Stimulated activated CD8-positive, alpha-beta memory T cell treated with anti-CD3 and anti-CD28 coated beads, Interleukin-7, amount 100 ng/mL, for 48 hours (primary cell): ENCODE measurements around the gene PRKCG.
"Not testable (repeated sequence)": the region's sequence is repeated elsewhere in the genome, so short reads cannot be mapped to it uniquely, and the experiment has no call there.

ENCODE experiments used
- DNase-seq, 2 donors: peaks; one replicate each; pipeline ENCODE4 v3.0.0-alpha.2; 2020; ENCODE audit warnings: low read depth in 1 of 2; ENCODE audit errors: extremely low read depth in 1 of 2

PRKCG gene

DNA sequence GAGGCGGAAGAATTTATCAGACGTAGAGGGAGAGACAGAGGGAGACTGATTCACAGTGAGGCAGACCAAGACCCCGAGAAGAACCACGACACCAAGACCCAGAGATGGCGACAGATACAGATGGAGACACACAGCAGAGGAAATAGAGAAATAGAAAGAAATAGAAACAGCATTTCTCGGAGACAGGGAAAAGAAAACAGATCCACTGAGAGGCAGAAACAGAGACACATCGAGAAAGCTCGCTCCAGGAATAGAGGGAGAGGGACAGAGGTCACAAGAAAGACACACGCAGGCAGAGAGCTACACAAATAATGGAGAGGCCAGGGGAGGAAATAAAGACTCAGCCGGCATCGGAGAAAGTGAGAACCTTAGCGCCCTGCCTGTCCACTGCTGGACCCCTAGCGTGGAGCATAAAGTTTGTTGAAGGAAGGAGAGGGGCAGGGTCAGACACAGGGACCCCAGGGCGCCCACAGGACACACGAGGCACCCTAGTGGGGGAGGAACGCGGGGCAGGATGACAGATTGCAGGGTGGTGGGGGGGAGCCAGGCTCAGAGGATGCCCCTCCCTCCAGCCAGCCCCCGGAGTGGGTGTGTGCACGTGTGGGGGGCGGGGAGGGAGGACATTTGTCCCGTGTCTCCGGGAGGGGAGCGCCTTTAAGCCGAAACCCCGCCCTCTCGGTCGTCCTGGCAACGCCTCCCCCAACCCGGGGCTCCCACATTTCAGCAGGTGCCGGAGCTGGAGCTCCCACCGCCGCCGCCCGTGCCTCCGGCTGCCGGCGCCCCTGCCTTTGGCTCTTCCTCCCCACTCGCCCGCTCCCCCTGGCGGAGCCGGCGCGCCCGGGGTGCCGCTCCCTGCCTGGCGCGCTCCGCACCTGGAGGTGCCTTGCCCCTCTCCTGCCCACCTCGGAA lies at the start of gene PRKCG:
Gene PRKCG, plus strand, starts transcription at position 716 of the 909 bp plus-strand sequence. CDS start 298 bp downstream, outside the sequence.
- no peak for DNase-seq

DNA sequence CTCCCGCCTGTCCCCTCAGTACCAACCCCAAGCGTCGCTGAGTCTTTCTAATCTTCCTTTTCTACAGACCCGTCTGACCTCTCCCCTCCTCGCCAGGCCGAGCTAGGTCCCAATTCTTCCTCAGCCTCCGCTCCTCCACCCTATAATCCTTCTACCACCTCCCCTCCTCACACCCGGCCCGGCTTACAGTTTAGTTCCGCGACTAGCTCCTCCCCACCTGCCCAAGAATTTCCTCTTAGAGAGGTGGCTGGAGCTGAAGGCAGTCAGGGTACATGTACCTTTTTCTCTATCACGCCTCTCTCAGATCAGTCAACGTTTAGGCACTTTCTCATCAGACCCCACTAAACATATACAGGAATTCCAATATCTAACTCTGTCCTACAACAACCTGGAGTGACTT lies 49.1 kb upstream of the PRKCG start:
- not testable (repeated sequence) for DNase-seq

DNA sequence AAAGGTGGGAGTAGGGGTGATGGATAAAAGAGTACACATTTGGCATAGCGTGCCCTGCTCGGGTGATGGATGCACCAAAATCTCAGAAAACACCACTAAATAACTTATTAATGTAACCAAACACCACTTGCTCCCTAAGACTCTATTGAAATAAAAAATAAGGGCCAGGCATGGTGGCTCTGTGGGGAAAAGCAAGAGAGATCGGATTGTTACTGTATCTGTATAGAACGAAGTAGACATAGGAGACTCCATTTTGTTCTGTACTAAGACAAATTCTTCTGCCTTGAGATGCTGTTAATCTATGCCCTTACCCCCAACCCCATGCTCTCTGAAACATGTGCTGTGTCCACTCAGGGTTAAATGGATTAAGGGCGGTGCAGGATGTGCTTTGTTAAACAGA lies 43.6 kb upstream of the PRKCG start:
- not testable (repeated sequence) for DNase-seq

DNA sequence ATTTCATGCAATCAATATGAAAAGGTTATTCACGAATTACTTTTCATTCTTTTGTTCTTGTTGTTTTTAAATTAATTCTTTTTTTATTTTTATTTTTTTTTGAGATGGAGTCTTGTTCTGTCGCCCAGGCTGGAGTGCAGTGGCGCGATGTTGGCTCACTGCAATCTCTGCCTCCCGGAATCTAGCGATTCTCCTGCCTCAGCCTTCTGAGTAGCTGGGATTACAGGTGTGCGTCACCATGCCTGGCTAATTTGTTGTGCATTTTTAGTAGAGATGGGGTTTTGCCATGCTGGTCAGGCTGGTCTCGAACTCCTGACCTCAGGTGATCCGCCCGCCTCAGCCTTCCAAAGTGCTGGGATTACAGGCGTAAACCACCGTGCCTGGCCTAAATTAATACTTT lies 41.8 kb upstream of the PRKCG start:
- DNase-seq = not testable (repeated sequence)

DNA sequence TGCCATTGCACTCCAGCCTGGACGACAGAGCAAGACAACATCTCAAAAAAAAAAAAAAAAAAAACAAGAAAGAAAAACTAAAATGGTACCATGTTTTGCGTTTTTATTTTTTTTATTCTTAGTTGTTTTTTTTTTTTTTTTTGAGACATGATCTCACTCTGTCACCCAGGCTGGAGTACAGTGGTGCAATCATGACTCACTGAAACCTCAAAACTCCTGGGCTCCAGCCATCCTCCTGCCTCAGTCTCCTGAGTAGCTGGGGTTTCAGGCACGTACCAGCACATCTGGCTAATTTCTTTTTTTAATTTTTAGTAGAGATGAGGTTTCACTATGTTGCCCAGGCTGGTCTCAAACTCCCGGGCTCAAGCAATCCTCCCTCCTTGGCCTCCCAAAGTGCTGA lies 41.1 kb upstream of the PRKCG start:
- not testable (repeated sequence) for DNase-seq

DNA sequence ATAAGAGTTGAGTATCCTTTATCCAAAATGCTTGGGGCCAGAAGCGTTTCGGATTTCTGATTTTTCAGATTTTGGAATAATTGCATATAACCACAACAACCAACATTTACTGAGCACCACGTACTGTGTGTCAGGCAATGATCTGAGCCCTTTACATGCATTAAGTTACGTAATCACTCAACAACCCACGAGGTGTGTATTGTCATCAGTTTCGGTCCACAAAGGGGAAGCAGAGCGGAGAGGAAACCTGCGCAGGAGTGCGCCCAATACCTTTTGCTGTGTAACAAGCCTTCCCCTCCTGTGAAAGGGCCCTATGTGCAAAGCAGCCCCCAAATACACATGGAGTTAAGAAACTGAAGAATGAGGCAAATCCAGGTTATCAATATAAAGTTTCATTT lies 37.1 kb upstream of the PRKCG start:
- DNase-seq = no peak

DNA sequence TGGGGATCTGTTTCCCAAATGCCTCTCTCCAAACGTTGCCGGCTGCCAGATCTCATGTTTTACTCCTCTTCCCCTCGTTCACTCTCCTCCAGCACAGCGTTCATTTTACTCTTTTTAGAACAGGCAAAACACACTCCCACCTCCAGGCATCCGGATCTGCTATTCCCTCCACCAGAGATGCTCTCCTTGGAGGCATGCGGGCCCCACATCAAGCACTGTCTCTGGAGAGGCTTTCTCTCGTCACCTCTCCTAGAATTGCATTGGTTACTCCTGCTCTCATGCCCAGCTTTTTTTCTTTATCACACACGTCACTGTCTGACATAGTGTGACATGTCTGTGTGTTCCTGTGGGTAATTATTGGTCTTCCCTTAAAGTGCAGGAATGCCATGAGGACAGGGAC lies 34.4 kb upstream of the PRKCG start:
- DNase-seq = no peak

DNA sequence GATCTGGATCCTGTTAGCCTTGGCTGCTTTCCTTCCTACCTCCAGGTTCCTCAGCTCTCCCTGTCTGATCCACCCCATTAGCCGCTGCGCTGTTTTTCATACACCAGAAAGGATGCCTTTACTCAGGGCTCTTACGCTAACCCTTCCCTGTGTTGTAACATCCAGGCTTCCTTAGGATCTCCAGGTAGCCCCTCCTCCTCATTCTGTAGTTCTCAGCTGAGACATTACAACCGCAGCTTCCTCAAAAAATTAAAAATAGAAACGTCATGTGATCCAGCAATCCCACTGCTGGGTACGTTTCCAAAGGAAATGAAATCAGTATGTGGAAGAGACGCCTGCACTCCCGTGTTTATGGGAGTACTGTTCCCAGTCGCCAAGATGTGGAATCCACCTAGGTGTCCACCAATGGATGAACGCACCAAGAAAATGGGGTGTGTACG lies 32.7 kb upstream of the PRKCG start:
- DNase-seq = no peak

DNA sequence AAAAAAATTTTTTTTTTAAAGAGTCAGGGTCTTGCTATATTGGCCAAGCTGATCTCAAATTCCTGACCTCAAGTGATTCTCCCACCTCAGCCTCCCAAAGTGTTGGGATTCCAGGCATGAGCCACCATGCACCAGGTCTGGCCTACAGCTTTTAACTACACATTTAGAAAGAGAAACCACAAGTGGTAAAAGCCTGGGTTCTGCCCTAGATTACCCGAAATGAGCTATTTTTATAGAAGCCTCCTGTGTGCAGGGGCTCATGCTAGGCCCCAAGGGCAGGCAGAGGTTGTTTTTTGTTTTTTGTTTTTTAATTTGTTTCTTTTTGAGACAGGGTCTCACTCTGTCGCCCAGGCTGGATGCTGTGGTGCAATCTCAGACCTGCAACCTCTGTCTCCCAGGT lies 28.3 kb upstream of the PRKCG start:
- DNase-seq = no peak

DNA sequence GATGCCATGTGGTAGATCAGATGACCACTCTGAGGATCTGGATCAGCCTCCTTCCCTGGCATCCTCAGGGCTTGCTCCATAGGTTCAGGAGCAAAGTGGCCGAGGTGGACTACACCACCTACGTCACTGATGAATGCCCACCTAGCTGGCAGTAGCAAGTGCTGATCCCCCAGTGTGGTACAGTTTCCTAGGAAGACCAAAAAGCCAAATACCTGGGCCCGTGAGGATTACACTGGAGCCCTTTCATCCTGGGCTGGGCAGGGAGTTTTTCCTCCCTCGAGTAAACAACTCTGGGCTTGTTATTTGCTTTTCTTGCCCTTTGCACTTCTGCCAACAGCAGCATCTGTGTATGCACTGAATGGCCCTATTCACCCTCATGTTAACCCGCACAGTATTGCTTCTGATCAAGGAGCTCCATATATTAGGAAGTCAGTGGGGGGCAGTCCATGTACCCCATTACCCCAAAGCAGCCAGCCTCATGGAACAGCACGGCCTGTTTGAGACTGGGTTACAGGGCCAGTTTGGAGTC lies 17.6 kb upstream of the PRKCG start:
- DNase-seq = no peak

DNA sequence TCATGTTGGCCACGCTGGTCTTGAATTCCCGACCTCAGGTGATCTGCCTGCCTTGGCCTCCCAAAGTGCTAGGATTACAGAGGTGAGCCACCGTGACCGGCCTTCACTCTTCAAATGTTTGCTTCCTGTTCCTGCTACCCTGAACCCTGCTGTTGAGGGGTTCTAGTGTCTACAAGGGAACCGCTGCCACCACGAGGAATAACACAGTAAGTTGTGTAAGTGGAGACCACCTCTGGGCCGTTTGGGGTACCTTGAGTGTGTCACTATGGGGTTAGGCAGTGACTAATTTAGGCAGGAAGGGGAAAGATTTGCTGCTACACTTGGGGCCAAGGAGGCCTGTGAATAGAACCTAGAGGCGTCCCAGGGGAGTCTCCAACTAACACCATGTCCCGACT lies 16.5 kb upstream of the PRKCG start:
- no peak for DNase-seq

DNA sequence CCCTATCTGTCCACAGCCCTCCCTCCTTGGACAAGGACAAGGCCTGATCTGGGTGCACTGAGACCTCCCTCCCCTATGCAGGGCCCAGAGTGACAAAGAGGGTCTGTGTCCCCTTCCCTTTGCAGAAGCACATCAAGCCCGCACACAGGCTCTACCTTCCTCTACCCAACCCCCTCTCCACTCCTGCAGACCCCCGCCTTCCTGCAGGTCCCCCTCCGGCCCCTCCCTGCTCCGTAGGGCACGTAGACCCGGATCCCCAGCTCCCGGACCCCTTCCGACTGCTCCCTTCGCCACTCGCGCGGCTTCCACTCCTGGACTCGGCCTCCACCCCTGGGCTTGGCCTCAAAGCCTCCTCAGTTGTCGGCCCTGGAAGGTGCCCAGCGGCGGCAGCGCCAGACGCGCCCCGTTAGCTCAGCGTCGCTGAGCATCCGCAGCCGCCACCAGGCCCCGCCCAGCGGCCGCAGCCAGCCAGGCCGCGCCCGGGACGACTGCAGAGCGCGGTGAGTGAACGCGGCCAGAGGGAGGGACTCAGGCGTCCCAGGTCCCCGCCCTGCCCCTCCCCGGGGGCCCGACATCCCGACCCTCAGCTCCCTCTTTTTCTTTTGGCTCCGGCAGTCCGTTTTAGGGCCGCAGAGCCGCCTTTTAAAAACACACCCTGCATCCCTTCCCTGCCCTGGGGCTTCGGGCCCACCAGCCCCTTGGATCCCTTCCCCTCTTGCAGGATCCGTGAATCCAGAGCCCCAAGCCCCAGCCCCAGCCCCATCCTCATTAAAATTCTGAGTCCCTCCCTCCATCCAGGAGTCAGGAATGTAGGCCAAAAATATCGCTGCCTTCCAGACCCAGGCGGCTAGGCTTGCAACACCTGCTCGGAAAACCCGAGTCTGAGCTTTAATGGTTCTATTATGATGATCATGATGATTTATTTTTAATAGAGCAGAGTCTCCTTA lies 15.8 kb upstream of the PRKCG start:
- DNase-seq = peak; percentile 44 to 52

DNA sequence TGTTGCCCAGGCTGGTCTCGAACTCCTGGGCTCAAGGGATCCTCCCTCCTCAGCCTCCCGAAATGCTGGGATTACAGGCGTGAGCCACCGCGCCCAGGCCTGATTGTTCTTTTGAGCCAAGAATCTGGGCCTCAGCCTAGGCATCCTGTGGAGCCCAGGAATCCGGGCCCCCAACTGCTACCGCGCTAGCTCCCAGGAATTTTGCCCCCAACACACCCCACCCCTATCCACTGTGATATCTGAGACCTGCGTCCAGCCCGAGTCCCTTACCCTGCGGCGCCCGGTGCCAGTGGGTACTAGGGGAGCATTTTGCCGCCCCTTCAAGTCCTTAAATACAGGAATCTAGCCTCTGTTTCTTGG lies 15.2 kb upstream of the PRKCG start:
- DNase-seq = no peak

DNA sequence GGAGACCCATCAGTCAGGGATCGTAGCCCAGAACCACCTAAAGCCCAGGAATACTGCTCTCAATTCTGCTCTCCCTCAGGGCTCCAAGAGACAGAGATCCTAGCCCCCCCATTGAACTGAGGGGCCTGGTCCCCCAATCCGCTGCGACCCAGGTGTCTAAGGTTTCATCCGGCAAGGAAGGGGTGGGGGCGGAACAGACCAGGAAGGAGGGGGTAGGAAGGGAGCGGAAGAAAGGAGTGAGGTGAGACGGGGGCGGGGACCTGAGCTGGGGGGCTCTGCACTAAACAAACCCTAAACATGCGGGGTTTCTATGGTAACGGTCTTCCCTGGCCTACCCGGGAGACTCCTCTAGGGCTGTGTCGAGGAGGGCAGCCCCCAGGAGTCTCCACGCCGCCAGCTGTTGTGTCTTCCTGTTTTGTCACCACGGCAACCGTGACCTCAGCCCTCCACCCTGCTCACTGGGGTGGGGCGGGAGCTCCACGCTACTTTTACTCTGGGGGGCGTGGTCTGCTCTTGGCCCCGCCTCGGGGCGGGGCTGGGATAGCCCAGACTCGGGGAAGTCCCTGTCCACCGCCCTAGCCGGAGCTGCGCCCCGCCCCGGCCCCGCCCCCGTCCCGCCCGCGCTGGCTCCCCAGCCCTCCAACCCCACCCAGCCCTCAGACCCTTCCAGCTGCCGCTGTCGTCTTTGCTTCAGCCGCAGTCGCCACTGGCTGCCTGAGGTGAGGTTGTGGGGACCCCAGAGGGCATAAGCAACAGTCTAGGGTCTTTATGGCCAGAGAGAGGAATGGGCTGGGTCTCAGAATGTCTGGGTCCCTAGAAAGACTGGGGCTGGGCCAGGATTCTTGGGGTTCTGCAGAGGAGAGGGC lies 14.5 kb upstream of the PRKCG start, which contains the start of gene MYADM:
Gene MYADM, plus strand, starts transcription at position 659 of the 866 bp plus-strand sequence. CDS start 5,647 bp downstream, outside the sequence.
- peak; percentile 97 to 98 for DNase-seq

DNA sequence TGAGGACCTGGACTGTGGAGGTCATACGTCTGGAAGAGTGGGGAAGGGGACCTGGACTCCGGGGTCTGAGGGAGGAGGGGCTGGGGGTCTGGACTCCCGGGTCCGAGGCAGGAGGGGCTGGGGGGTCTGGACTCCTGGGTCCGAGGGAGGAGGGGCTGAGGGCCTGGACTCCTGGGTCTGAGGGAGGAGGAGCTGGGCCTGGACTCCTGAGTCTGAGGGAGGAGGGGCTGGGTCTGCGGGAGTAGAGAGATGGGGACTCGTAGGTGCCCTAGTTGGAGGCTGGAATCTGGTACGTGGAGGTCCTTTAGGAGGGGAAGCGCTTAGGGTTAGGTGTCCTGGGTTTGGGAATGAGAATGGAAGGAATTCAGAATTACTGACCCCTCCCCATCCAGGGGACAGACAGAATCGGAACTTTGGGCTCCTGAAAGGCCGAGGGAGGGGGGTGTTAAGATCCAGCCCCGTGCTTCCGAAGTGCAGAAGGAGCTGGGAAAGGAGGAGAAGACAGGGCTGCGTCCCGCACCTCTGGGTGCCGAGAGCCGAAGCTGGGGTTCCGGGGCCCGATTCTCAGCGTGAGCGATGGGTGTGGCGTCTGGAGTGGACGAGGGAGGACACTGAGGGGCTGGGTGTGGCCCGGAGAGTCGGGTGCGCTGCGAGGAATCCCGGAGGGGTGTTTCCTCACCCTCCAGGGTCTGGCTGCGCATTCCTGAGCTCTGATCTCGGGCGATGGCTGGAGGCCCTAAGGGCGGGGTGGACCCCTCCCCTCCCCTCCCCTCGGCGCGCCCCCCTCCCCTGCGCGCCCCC lies 13.7 kb upstream of the PRKCG start:
- no peak for DNase-seq

DNA sequence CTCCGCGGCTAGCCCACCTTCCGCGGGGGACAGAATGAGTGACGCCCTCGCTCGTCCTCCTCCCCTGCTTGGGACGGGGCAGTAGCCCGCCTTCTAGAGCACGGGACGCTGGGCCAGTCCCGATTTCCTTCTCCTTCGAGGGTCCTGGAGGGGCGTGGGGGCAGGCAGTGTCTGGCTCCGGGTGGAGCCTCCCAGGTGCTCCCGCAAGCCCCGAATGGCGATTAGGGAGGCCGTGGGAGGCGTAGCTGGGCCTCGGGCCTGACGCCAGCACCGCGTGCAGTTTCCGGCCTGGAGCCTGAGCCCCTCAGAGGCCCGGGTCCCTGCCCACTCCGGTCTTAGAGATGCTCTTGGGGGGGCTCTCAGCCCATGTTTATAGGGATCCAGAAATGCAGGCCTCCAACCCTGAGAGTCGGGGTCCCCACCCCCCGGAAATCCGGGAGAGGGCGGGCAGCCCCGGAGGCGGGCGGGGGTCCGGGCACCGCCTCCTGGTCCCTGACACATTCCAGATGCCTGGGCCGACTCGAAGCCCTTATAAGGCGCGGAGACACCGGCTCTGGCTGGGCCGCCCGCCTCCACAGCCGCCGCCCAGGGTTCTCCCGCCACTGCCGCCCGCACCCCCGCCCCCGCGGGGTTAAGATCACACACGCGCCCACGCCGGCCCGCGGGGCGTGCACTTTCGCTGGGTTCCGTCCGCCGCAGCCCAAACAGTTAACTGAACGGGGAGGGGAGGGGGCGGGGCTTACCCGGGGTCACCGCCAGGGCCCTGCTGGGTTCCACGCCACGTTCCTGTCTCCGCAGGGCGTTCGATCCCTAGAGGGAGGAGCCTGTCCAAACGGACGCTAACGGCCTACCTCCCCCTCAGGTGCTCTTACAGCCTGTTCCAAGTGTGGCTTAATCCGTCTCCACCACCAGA lies 12.8 kb upstream of the PRKCG start:
- DNase-seq = peak; percentile 78

DNA sequence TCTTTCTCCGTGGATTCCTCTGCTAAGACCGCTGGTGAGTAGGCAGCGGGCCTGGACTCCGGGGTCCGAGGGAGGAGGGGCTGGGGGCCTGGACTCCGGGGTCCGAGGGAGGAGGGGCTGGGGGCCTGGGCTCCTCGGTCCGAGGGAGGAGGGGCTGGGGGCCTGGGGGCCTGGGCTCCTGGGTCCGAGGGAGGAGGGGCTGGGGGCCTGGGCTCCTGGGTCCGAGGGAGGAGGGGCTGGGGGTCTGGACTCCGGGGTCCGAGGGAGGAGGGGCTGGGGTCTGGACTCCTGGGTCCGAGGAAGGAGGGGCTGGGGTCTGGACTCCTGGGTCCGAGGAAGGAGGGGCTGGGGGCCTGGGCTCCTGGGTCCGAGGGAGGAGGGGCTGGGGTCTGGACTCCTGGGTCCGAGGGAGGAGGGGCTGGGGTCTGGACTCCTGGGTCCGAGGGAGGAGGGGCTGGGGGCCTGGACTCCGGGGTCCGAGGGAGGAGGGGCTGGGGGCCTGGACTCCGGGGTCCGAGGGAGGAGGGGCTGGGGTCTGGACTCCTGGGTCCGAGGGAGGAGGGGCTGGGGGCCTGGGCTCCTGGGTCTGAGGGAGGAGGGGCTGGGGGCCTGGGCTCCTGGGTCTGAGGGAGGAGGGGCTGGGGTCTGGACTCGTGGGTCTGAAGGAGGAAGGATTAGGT lies 12.1 kb upstream of the PRKCG start:
- not testable (repeated sequence) for DNase-seq

DNA sequence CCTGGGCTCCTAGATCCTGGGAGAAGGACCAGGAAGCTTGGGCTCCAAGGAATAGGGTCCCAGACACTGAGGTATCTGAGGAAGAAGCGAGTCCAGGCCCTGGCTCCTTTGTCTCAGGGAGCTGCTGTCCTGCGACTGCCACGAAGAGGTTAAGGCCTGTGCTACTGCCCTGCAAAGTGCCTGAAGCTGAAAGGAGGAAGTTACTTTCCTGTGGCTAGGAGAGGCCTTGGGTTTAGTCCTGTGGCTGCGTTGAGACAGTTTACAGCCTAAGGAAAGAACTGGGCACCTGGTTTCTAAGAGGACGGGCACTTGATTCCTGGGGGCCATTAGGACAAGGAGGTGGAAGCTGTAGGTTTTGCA lies 11.5 kb upstream of the PRKCG start:
- no peak for DNase-seq
